Endothelial cell of umbilical vein (primary cell): ENCODE results near the gene OR5B17.

Source experiments
- EZH2 ChIP-seq: IDR thresholded peaks from 2 replicates; pipeline ENCODE4 v1.6.1; 2012; ENCODE audit warnings: borderline replicate concordance, low read depth, mild to moderate bottlenecking, moderate library complexity, low read length, inconsistent platforms; ENCODE audit not compliant: severe bottlenecking
- FOS ChIP-seq: IDR thresholded peaks from 2 replicates; pipeline ENCODE4 v1.6.1; 2011; ENCODE audit warnings: mild to moderate bottlenecking, low read length, moderate library complexity, borderline replicate concordance; ENCODE audit not compliant: insufficient read depth
- GATA2 ChIP-seq: IDR thresholded peaks from 2 replicates; pipeline ENCODE4 v1.7.0; 2011; ENCODE audit warnings: low read depth, mild to moderate bottlenecking, moderate library complexity, mixed read lengths, low read length; ENCODE audit not compliant: insufficient read length, insufficient read depth
- MYC ChIP-seq: IDR thresholded peaks from one replicate; pipeline ENCODE4 v1.6.1; 2011; ENCODE audit warnings: mild to moderate bottlenecking, low read depth, low read length
- POLR2A ChIP-seq: IDR thresholded peaks from 2 replicates; pipeline ENCODE4 v1.6.1; 2012; ENCODE audit warnings: low read depth, mild to moderate bottlenecking, control low read depth, low read length
- TF ChIP-seq, protein P1 (sequence below), 2 donors: IDR thresholded peaks; 1 replicate in 1 of 2; 2 replicates in 1 of 2; pipeline ENCODE4 v1.5.1; 2011; ENCODE audit warnings: low read length in 2 of 2, mild to moderate bottlenecking in 2 of 2, moderate library complexity in 2 of 2, control low read depth in 1 of 2, inconsistent platforms in 1 of 2, low read depth in 1 of 2; ENCODE audit not compliant: insufficient read depth in 1 of 2; ENCODE audit errors: extremely low read depth in 1 of 2
- TF ChIP-seq, protein P2 (sequence below): IDR thresholded peaks from 2 replicates; pipeline ENCODE4 v1.6.1; 2011; ENCODE audit not compliant: insufficient read depth, insufficient read length

DNA sequence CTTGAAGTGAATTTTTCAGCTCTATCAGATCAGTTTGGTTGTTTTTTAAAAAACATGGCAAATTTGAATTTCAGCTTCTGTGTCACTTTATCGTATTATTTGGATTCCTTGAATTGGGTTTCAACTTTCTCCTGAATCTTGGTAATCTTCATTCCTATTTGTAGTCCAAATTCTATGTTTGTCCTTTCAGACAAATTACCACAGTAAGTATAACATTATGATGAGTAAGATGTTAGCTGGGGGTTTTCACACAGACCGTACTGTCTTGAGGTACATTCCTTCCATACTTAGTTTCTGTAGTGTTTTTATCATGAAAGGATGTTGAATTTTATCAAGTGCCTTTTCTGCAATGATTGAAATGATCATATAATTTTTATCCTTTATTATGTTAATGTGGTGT, 28.0 kb downstream of the OR5B17 start:
- TF ChIP-seq POLR2A (no peak), EZH2 (no peak), MYC (no peak), FOS (no peak), GATA2 (no peak)
- TF ChIP-seq, protein P1, sequence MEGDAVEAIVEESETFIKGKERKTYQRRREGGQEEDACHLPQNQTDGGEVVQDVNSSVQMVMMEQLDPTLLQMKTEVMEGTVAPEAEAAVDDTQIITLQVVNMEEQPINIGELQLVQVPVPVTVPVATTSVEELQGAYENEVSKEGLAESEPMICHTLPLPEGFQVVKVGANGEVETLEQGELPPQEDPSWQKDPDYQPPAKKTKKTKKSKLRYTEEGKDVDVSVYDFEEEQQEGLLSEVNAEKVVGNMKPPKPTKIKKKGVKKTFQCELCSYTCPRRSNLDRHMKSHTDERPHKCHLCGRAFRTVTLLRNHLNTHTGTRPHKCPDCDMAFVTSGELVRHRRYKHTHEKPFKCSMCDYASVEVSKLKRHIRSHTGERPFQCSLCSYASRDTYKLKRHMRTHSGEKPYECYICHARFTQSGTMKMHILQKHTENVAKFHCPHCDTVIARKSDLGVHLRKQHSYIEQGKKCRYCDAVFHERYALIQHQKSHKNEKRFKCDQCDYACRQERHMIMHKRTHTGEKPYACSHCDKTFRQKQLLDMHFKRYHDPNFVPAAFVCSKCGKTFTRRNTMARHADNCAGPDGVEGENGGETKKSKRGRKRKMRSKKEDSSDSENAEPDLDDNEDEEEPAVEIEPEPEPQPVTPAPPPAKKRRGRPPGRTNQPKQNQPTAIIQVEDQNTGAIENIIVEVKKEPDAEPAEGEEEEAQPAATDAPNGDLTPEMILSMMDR (IDR thresholded peaks at IDR 0.05; ENCODE audit: extremely low read depth in 1 of 2, insufficient read depth in 1 of 2, low read depth in 1 of 2, low read length in 2 of 2), result no peak
- TF ChIP-seq, protein P2, sequence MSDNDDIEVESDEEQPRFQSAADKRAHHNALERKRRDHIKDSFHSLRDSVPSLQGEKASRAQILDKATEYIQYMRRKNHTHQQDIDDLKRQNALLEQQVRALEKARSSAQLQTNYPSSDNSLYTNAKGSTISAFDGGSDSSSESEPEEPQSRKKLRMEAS, result no peak
